ENCODE measurements around the gene FAM120AOS. TPM values are rescaled to one million over a fixed set of nuclear protein-coding genes. Genes with fewer than 3 reads are reported as not detected.

Gene FAM120AOS
- total and polyA plus RNA-seq, 3 experiments from 2014 or later: 41.0 to 62.6 (median 42.7) TPM

DNA sequence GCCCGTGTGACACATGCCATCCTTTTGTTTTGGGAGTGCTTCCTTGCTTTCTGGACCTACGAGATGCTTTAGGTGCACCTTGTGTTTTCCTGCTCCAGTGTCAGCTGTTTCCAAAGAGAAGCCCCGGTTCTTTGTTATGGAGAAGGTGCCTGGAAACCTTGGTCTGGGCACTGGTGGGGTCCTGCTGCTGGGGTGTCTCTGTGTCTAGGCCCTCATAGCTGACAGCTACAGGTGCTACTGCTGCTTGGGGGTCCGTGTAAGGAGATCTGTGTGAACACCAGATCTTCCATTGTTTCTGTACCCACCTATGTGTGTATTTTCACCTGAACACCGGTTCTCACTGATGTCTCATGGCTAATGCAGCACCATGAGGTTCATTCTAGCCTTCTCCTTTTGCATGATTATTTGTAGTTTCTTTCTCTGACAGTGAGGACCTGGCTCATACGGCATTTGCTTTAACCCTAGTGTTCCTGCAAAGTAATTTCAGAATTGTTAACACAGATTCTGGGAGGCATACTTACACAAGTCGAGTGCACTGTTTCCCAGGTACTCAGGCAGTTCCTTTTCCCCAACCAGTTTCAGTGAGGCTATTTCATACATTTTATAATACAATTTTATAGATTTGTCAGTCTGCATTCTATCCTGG, 13.2 kb upstream of the FAM120AOS start:
- Mint-ChIP-seq H3K27ac (peak overlapping the region; percentile 18 to 86 (median 67)), H3K9me3 (no peaks in the 10 kb centered on the region), H3K4me1 (peaks cover 82 to 96% (median 93%) of the 10 kb centered on the region in 3 donors), H3K27me3 (no peaks in the 10 kb centered on the region), H3K4me3 (peak overlapping the region in 4 of 7 donors; percentile 48 to 63 (median 61)), H3K36me3 (peaks cover 0 to 16% (median 0%) of the 10 kb centered on the region in 3 donors)
- Histone ChIP-seq H3K9me3 (ENCODE audit: low read length) (no peaks in the 10 kb centered on the region), H3K4me3 (ENCODE audit: low read length) (no peak overlapping the region), H3K36me3 (ENCODE audit: insufficient read depth, low read length) (no peaks in the 10 kb centered on the region), H3K27ac (ENCODE audit: low read depth, low read length) (no peak overlapping the region), H3K4me1 (ENCODE audit: insufficient read depth, low read length) (peaks cover 76% of the 10 kb centered on the region), H3K27me3 (ENCODE audit: insufficient read depth, low read length, poor library complexity, severe bottlenecking) (no peaks in the 10 kb centered on the region)
- no peak for DNase-seq
- CTCF ChIA-PET: no interaction called here
- POLR2A ChIA-PET: no interaction called here

DNA sequence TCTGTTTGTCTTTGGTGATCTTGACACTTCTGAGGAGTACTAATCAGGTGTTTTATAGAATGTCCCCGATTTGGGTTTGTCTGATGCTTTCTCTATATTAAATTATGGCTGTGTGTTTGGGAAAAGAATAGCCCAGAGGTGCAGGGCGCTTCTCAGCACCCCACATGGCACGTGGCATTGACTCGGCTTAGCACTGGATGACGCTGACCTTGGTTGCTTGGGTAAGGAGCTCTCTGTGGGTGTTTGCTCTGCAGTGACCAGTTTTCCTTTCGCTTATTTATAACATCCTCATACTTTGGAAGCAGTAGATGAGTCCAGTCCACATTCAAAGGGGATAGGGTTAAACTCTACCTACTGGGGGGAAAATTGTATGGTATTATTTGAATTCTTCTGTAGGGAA, 12.5 kb upstream of the FAM120AOS start:
- Histone ChIP-seq H3K4me1 (ENCODE audit: insufficient read depth, low read length) (peaks cover 80% of the 10 kb centered on the region), H3K27ac (ENCODE audit: low read depth, low read length) (no peak overlapping the region)
- CTCF ChIA-PET: no interaction called here

DNA sequence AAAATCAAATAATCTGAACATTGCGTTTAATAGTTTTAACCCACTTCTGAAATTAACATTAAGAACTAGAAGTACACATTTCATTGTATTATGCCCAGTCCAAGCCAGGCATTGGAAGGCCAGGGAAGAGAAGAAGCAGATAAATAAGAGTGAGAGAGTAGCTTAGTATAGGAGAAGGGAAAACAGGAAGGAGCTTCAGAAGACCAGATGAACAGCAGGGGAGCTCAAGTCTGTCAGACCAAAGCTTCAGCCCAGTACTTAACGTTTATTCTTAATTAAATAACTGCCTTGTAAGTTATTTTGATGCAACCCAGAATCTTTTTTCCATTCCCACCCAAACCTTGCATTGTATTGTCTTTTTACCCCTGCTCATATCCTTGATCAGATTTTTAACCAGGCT, 11.5 kb upstream of the FAM120AOS start:
- Histone ChIP-seq H3K36me3 (ENCODE audit: insufficient read depth, low read length) (no peaks in the 10 kb centered on the region), H3K27me3 (ENCODE audit: insufficient read depth, low read length, poor library complexity, severe bottlenecking) (no peaks in the 10 kb centered on the region), H3K4me1 (ENCODE audit: insufficient read depth, low read length) (peaks cover 74% of the 10 kb centered on the region), H3K27ac (ENCODE audit: low read depth, low read length) (no peak overlapping the region), H3K9me3 (ENCODE audit: low read length) (no peaks in the 10 kb centered on the region), H3K4me3 (ENCODE audit: low read length) (no peak overlapping the region)
- ChIA-PET POLR2A (interaction anchor here (1.3 to 2.2 kb wide), 2 partner anchors 11 to 13 kb away, joined by 3 to 8 read pairs; partner anchors contain the start of gene FAM120AOS), CTCF (no interaction called here)
- Mint-ChIP-seq H3K4me1 (peaks cover 78 to 92% (median 89%) of the 10 kb centered on the region in 3 donors), H3K36me3 (peaks cover 0 to 5% (median 0%) of the 10 kb centered on the region in 3 donors), H3K27ac (peak overlapping the region; percentile 37 to 86 (median 60)), H3K9me3 (no peaks in the 10 kb centered on the region), H3K4me3 (peak overlapping the region in 5 of 7 donors; percentile 11 to 69 (median 34)), H3K27me3 (no peaks in the 10 kb centered on the region)
- DNase-seq: no peak

More for the DNA sequence above, 12.5 kb upstream of the FAM120AOS start:
- Histone ChIP-seq H3K4me3 (ENCODE audit: low read length) (no peak overlapping the region), H3K9me3 (ENCODE audit: low read length) (no peaks in the 10 kb centered on the region), H3K36me3 (ENCODE audit: insufficient read depth, low read length) (no peaks in the 10 kb centered on the region), H3K27me3 (ENCODE audit: insufficient read depth, low read length, poor library complexity, severe bottlenecking) (no peaks in the 10 kb centered on the region)
- DNase-seq: no peak
- no peaks in the 10 kb centered on the region for H3K9me3 Mint-ChIP-seq
- H3K36me3 Mint-ChIP-seq: peaks cover 0 to 9% (median 0%) of the 10 kb centered on the region in 3 donors
- H3K4me1 Mint-ChIP-seq: peaks cover 81 to 93% (median 91%) of the 10 kb centered on the region in 3 donors
- H3K27ac Mint-ChIP-seq: peak overlapping the region in 6 of 8 donors; percentile 4 to 73 (median 46)
- POLR2A ChIA-PET: no interaction called here
- no peaks in the 10 kb centered on the region for H3K27me3 Mint-ChIP-seq
- H3K4me3 Mint-ChIP-seq: peak overlapping the region in 4 of 7 donors; percentile 5 to 41 (median 32)

DNA sequence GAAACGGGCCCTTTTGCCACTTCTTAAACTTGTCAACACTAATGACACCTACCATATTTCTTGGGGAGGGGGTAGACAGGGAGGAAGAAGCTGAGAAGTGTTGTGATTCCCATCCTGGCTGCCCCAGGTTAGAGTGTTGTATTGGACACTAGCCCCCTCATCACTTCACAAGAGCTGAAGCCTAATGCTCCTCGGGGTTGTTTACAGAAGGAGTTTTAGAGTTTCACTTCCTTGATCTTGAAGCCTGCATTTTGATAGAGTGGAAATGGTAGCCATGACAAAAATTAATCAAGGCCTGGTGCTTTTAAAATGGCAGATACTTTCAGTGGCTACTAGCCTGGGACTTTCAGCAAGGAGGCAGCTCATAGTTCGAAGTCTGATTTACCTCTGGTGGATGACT, 11.0 kb upstream of the FAM120AOS start:
- no peaks in the 10 kb centered on the region for H3K9me3 Mint-ChIP-seq
- CTCF ChIA-PET: interaction anchor here (1.3 to 1.5 kb wide), 2 partner anchors 10 to 13 kb away, joined by 3 to 4 read pairs; partner anchors contain the start of gene FAM120A
- Histone ChIP-seq H3K4me1 (ENCODE audit: insufficient read depth, low read length) (peaks cover 75% of the 10 kb centered on the region), H3K4me3 (ENCODE audit: low read length) (no peak overlapping the region), H3K36me3 (ENCODE audit: insufficient read depth, low read length) (no peaks in the 10 kb centered on the region), H3K9me3 (ENCODE audit: low read length) (no peaks in the 10 kb centered on the region), H3K27me3 (ENCODE audit: insufficient read depth, low read length, poor library complexity, severe bottlenecking) (no peaks in the 10 kb centered on the region), H3K27ac (ENCODE audit: low read depth, low read length) (no peak overlapping the region)
- H3K4me1 Mint-ChIP-seq: peaks cover 82 to 93% (median 89%) of the 10 kb centered on the region in 3 donors
- H3K27me3 Mint-ChIP-seq: no peaks in the 10 kb centered on the region
- DNase-seq: no peak
- peaks cover 0 to 6% (median 1%) of the 10 kb centered on the region in 3 donors for H3K36me3 Mint-ChIP-seq
- peak overlapping the region; percentile 11 to 69 (median 46) for H3K4me3 Mint-ChIP-seq
- H3K27ac Mint-ChIP-seq: peak overlapping the region; percentile 40 to 86 (median 72)
- POLR2A ChIA-PET: interaction anchor here (0.6 to 2.2 kb wide), 3 partner anchors 11 to 16 kb away, joined by 3 to 8 read pairs (median 3); partner anchors contain the start of gene FAM120AOS

DNA sequence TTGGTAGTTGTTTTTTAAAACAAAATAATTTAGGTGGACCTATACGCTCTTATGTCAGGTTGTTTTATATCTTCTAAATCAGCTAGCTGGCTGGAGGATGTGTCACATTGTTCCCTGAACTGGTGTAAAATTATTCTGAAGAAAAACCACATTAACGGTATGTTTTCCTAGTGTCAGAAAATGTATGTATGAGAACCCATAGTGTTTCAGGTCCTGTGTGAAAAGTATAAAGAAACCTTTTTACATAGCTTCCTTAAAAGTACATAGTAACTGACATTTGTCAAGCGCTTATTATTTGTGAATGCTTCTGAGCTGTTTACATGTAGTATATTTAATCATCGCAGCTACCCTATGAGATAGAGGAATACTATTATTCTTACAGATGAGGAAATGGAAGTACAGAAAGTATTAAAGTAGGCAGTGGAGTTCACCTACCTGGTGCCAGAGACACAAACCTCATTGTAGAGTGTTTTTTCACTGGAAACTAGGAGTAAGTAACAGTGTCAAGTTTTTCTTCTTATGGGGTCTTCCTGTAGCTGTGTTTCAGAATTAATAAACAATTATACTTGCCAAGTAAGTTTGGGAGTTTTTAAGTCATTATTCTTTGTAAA, 10.4 kb upstream of the FAM120AOS start:
- POLR2A ChIA-PET: interaction anchor here (0.6 to 2.2 kb wide), 3 partner anchors 10 to 16 kb away, joined by 3 to 8 read pairs (median 3); partner anchors contain the start of gene FAM120AOS

DNA sequence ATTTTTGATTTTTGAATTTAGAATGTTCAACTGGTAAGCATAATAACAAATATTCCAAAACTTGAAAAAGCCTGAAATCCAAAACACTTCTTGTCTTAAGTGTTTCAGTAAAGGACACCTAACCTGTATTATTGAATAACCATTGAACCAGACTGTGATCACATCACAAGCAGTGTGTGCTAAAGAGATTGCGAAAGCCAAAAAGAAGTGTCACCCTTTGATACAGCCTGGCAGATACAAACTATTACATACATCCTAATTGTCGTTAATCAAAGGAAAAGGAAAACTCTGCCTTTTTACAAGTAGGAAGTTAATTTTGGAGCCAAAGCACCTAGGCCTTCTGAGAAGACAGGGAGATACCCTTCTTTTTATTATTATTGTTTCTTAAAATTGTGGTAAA, 8.4 kb upstream of the FAM120AOS start:
- H3K27ac Mint-ChIP-seq: peak overlapping the region in 1 of 8 donors; percentile 26
- Histone ChIP-seq H3K9me3 (ENCODE audit: low read length) (no peaks in the 10 kb centered on the region), H3K27me3 (ENCODE audit: insufficient read depth, low read length, poor library complexity, severe bottlenecking) (no peaks in the 10 kb centered on the region), H3K4me3 (ENCODE audit: low read length) (no peak overlapping the region), H3K27ac (ENCODE audit: low read depth, low read length) (no peak overlapping the region), H3K4me1 (ENCODE audit: insufficient read depth, low read length) (peaks cover 70% of the 10 kb centered on the region), H3K36me3 (ENCODE audit: insufficient read depth, low read length) (no peaks in the 10 kb centered on the region)
- DNase-seq: no peak
- H3K4me3 Mint-ChIP-seq: no peak overlapping the region
- H3K9me3 Mint-ChIP-seq: no peaks in the 10 kb centered on the region
- H3K4me1 Mint-ChIP-seq: peaks cover 83 to 93% (median 89%) of the 10 kb centered on the region in 3 donors
- ChIA-PET POLR2A (no interaction called here), CTCF (no interaction called here)
- H3K27me3 Mint-ChIP-seq: no peaks in the 10 kb centered on the region
- H3K36me3 Mint-ChIP-seq: peaks cover 0 to 11% (median 5%) of the 10 kb centered on the region in 3 donors

More for the DNA sequence above, 10.4 kb upstream of the FAM120AOS start:
- no peak overlapping the region for H3K27ac ChIP-seq (ENCODE audit: low read depth, low read length)
- H3K27me3 ChIP-seq (ENCODE audit: insufficient read depth, low read length, poor library complexity, severe bottlenecking): no peaks in the 10 kb centered on the region
- DNase-seq: no peak
- Mint-ChIP-seq H3K4me3 (peak overlapping the region in 6 of 7 donors; percentile 44 to 69 (median 47)), H3K27ac (peak overlapping the region; percentile 7 to 86 (median 72)), H3K36me3 (peaks cover 0 to 8% (median 5%) of the 10 kb centered on the region in 3 donors), H3K4me1 (peaks cover 82 to 93% (median 89%) of the 10 kb centered on the region in 3 donors), H3K9me3 (no peaks in the 10 kb centered on the region), H3K27me3 (no peaks in the 10 kb centered on the region)
- peaks cover 75% of the 10 kb centered on the region for H3K4me1 ChIP-seq (ENCODE audit: insufficient read depth, low read length)
- H3K4me3 ChIP-seq (ENCODE audit: low read length): no peak overlapping the region
- CTCF ChIA-PET: interaction anchor here (1.3 to 1.5 kb wide), 2 partner anchors 10 to 13 kb away, joined by 3 to 4 read pairs; partner anchors contain the start of gene FAM120A
- no peaks in the 10 kb centered on the region for H3K9me3 ChIP-seq (ENCODE audit: low read length)
- no peaks in the 10 kb centered on the region for H3K36me3 ChIP-seq (ENCODE audit: insufficient read depth, low read length)

DNA sequence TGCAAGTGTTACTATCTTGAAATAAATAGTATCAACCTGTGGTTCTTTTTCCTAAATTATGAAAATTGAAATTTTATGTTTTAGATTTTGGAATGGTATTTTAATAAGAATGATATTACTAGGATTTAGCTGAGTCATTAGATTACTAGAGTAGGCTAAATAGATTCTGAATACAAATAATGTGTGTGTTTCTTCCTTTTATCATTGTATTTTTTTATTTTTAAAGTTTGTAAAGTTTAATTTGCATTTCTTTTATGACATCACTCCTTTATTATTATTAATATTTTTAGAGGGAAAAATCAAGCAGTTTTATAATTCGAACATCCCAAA, 8.0 kb upstream of the FAM120AOS start:
- Mint-ChIP-seq H3K27me3 (no peaks in the 10 kb centered on the region), H3K36me3 (peaks cover 0 to 11% (median 5%) of the 10 kb centered on the region in 3 donors), H3K9me3 (no peaks in the 10 kb centered on the region), H3K4me3 (no peak overlapping the region), H3K27ac (peak overlapping the region in 1 of 8 donors; percentile 6), H3K4me1 (peaks cover 83 to 93% (median 89%) of the 10 kb centered on the region in 3 donors)
- ChIA-PET POLR2A (no interaction called here), CTCF (no interaction called here)
- Histone ChIP-seq H3K4me1 (ENCODE audit: insufficient read depth, low read length) (peaks cover 70% of the 10 kb centered on the region), H3K9me3 (ENCODE audit: low read length) (no peaks in the 10 kb centered on the region), H3K27me3 (ENCODE audit: insufficient read depth, low read length, poor library complexity, severe bottlenecking) (no peaks in the 10 kb centered on the region), H3K36me3 (ENCODE audit: insufficient read depth, low read length) (no peaks in the 10 kb centered on the region), H3K27ac (ENCODE audit: low read depth, low read length) (no peak overlapping the region), H3K4me3 (ENCODE audit: low read length) (no peak overlapping the region)
- DNase-seq: no peak
